D721Med (cell line): ENCODE data around the gene GAS2L2.

Experiments
- DNase-seq: peaks from one replicate; pipeline ENCODE4 v3.0.0; 2011; ENCODE audit warnings: low spot score; ENCODE audit not compliant: insufficient read length
- FAIRE-seq: peaks from 2 replicates; lab custom pipeline; 2011; peaks lifted over from hg19 to GRCh38; lab: Jason Lieb, UNC
- TF ChIP-seq, protein P1 (sequence below): IDR thresholded peaks from 2 replicates; pipeline ENCODE4 v1.5.1; 2012; ENCODE audit warnings: mild to moderate bottlenecking, control low read depth; ENCODE audit not compliant: insufficient read depth; ENCODE audit errors: missing control alignments

GAS2L2 gene

DNA sequence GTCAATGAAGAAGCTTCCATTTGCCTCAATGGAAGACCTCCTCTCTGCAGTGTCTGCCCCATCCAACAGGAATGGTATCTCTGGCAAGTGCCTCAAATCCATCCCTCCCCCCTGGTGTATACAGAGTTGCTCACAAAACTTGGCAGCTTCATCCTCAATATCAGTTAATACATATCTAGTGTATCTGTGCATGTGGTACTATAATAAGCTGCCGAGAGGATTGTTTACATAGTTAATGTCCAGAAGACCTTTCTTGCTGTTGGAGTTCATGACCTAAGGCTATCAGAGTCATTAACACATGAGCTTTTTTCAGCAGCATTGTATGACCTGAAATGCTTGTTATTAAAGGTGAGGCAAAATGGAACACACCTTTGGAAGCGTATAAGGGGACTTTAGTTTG, 35.6 kb downstream of the GAS2L2 start:
- DNase-seq (no peak), FAIRE-seq (no peak)

DNA sequence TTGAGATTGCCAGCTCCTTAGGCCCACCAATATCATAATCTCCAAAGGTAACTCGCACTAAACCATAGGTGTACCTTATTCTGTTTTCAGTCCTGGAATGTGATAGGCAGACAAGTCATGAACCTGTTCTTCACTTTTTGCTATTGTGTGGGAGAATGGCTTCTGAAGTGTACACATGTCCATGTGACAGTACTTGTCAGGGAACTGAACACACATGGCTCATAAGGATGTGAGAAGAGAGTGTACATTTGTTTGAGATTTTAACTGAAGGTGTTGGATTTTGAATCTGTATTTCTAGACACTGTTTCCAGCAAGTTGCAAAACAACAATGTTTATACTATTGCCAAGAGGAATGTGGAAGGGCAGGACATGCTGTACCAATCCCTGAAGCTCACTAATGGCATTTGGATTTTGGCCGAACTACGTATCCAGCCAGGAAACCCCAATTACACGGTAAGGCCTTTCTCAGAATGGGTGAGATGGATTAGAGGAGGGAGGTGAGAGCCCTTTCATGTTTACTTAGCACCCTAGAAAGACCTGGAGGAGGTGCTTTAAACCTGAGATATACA, 36.1 kb downstream of the GAS2L2 start:
- TF ChIP-seq, protein P1, sequence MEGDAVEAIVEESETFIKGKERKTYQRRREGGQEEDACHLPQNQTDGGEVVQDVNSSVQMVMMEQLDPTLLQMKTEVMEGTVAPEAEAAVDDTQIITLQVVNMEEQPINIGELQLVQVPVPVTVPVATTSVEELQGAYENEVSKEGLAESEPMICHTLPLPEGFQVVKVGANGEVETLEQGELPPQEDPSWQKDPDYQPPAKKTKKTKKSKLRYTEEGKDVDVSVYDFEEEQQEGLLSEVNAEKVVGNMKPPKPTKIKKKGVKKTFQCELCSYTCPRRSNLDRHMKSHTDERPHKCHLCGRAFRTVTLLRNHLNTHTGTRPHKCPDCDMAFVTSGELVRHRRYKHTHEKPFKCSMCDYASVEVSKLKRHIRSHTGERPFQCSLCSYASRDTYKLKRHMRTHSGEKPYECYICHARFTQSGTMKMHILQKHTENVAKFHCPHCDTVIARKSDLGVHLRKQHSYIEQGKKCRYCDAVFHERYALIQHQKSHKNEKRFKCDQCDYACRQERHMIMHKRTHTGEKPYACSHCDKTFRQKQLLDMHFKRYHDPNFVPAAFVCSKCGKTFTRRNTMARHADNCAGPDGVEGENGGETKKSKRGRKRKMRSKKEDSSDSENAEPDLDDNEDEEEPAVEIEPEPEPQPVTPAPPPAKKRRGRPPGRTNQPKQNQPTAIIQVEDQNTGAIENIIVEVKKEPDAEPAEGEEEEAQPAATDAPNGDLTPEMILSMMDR = no peak
- DNase-seq (no peak), FAIRE-seq (no peak)

More for the DNA sequence above, 35.6 kb downstream of the GAS2L2 start:
- TF ChIP-seq, protein P1 = no peak

DNA sequence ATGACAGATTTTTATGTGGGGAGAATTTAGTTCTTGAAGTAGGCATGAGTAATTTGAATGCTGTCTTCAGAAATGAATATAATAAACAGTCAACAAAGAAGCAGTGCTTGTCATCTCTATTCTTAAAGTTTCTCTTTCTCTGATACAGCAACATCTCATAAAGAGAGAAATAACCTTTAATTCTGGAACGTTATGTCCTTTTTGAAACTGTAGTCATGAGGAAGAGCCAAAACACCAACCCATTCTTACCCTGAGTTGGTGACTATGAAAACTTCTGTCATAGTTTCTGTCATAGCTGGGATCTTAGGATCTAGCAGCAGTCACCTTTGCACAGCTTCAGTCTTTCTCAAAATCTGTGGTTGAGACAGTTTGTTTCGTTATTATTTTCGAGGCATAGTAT, 36.9 kb downstream of the GAS2L2 start:
- TF ChIP-seq, protein P1 = no peak
- no peak for FAIRE-seq
- DNase-seq = no peak

DNA sequence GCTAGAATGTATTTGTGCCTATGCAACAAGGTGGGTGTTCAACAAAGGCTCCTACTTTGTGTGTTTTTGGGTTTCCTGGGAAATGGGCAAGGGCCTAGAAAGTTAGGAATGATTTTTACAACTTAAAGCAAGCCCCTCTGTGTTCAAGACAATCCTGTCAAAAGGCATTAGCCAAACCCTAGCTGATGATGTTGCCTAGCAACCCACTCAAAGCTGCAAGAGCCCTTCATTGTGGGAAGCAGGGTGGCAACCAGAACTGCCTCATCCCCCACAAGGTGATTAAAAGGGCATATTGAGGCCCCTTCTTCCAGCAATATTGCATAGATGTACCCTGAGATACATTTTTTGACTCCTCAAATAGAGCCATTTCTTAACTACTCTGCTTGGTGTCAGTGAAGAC, 37.6 kb downstream of the GAS2L2 start:
- TF ChIP-seq, protein P1 = no peak
- DNase-seq (no peak), FAIRE-seq (no peak)

DNA sequence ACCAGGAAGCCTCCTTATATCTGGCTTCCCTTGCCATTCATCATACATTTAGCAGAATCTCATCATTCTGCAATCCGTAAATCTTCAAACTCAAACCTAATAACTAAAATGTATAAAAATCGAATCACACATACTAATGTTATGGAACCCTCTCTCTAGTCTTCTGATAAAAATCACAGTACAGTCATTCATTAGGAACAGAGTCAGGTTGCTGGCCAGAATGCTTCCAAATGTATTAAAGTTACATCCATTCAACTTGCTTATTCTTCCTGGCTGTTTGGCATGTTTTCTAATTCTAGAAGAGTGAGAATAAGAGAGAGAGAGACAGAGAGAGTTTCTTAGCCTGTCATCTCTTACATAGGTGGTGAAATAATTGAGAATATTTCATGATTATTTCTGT, 38.1 kb downstream of the GAS2L2 start:
- TF ChIP-seq, protein P1 = no peak
- no peak for FAIRE-seq

DNA sequence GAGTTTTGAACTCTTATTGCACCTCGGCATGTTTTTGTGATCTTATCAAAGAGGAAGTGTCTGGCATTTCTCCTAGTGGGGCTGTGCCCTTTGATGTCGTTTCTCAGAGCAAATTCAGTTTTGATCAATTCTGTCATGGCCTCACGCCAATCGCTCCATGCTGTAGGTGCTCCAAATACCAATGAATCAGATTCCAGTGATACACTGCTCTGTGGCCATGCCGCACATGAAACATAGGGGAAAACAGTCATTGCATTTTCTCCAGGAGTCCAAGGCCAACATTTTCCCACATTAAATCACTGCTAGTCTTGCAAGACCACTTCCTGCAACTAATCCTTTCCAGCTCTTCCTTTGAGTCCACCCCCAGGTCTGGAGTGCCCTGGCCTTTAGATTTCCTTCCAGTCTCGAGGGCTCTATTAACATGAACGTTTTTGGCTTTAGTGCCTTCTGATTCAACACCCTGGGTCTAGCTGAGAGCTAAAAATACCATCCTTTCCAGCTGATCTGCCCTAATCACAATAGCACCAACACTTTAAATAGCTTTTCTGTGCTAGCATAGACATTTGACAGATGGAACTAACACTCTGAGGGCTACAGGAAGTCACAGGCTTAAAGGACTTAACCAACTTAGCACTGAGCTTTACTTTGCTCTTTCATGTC, 39.8 kb downstream of the GAS2L2 start:
- TF ChIP-seq, protein P1 = no peak
- no peak for DNase-seq
- FAIRE-seq = no peak

More for the DNA sequence above, 38.1 kb downstream of the GAS2L2 start:
- DNase-seq = no peak

DNA sequence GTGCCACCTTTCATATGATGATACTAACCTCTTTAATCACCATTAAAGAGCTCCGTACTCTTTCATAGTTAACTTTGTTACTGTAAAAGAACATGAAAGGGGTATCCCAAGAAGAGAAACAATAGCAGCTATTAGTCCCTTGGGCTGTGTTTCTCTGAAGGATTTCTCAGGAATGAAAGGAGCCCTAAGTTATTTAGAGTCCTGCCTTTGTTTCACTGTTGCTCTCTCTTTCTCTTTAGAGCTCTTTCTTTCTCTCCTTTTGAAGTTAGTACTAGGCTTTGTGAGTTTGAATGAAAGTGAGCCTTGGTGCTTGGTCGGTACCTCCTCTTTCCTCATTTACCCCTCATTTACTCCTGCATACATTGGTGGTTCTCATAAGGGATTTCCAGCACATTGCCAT, 42.1 kb downstream of the GAS2L2 start:
- no peak for FAIRE-seq
- TF ChIP-seq, protein P1 = no peak

More for the DNA sequence above, 42.1 kb downstream of the GAS2L2 start:
- no peak for DNase-seq
